IPS-NIHi11 (cell line): ENCODE data around the gene PKN3.
A peak's percentile ranks its signal among the peaks of the same experiment; 100 is the strongest.
"Not testable (repeated sequence)": the region's sequence is repeated elsewhere in the genome, so short reads cannot be mapped to it uniquely, and the experiment has no call there.

Experiments used
- DNase-seq: peaks from one replicate; pipeline ENCODE4 v3.0.0; 2012; ENCODE audit warnings: mixed read lengths, low spot score

Gene PKN3

DNA sequence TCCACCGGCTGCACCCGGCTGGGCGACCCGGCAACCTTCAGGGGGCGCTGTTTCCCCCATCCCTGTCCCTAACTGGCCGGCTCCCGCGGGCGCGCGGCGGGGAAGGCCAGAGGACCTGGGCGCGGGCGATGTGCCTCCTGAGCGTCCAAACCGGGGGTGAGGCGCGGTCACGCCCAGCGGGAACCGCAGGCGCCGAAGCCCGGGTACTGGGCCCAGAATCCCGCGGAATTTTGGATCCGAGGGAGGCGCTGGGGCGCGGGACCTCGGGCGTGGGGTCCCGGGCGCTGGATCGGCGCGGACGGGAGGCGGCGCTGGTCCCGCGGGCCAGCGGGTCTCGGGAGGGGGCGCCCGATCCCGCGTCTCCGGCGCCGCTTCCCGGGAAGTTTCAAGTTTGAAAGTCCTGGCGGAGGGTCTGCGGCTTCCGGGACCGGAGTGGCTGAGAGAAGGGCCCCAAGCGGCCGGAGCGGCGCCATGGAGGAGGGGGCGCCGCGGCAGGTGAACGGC lies at the start of gene PKN3:
Gene PKN3, plus strand, starts transcription at position 59 of the 504 bp plus-strand sequence. Its CDS starts 413 bp downstream, at position 472.
- peak; percentile 98 for DNase-seq

DNA sequence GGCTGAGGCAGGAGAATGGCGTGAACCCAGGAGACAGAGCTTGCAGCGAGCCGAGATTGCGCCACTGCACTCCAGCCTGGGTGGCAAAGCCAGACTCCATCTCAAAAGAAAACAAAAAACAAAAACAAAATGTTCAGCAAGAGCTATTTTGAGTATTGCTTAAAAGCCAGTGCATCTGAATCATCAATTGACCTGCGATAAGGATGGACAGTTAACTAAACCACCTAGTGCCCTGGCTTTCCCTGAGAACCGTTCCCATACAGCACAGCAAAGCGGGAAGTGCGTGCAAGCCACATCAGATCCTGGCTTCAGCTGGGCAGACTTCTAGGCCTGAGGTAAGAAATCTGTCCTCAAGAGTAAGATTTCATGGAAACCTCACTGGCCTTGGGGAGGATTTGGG lies 48.4 kb upstream of the PKN3 start:
- DNase-seq: no peak

DNA sequence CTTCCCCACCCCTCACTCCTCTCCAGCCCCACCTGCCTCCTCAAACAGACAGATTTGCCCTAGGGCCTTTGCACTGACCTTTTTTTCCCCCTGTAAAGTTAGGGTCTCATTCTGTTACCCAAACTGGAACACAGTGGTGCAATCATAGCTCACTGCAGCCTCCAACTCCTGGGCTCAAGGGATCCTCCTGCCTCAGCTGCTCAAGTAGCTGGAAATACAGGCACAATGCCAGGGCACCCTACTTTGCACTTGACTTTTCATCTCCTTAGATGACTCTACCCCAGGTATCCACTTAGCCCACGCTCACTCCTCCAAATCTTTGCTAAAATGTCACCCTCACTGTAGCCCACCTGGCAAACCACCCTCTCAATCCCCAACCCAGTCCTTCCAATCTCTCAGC lies 47.8 kb upstream of the PKN3 start:
- DNase-seq: no peak

DNA sequence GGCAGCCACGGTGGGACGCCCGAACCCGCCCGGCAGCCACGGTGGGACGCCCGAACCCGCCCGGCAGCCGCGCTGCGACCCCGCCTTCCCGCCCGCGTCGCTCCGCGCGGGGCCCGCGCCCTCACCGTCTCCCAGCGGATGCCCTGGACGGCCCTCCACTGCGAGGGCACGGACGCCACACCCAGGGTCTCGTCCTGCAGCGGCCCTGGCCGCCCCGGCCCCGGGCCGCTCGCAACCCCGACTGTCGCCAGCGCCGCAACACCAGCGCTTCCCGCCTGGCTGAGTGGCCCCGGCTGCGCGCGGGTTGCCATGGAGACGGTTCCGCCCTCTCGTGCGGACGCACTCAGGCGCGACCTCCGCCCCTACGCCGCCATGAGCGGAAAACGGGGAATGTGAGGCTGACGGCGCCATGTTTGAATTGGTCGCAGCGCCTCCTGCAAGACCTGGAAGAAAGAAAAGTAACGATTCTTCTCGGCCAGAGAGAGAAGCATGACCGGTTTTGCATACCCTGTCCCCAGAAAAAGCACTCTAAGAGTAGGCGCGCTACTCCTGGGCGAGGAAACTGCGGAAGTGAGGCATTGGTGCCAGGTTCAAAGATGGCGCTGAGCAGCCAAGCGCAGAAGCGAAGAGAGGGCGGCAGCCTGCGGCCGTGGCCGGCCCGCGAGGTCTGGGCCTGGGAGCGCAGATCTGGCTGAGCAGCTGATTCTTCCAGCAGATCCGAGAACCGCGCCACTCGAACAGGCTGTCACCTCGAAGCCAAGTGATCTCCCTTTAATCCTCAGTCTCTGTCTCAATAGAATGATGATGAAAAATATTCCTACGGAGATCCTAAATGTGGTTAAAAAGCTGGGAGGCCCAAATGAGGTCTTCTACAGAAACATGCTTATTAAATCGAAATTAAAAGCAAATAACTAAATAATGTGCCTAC lies 45.6 kb upstream of the PKN3 start, which contains the start of gene DYNC2I2:
Gene DYNC2I2, minus strand, starts transcription at position 432 of the 928 bp plus-strand sequence. Its CDS starts 121 bp downstream, at position 311.
- DNase-seq: peak; percentile 100

DNA sequence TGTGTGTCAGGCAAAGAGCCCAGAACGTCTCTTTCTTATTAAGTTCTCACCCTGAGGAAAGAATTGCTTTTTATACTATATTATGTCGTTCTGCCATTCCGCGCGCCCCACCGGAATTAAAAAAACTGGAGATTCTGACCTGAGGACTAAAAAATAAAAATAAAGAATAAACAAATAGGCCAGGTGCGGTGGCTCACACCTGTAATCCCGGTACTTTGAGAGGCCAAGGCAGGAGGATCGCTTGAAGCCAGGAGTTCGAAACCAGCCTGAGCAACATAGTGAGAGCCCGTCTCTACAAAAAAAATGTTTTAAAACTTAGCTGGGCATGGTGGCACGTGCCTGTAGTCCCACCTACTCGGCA lies 45.0 kb upstream of the PKN3 start:
- no peak for DNase-seq

DNA sequence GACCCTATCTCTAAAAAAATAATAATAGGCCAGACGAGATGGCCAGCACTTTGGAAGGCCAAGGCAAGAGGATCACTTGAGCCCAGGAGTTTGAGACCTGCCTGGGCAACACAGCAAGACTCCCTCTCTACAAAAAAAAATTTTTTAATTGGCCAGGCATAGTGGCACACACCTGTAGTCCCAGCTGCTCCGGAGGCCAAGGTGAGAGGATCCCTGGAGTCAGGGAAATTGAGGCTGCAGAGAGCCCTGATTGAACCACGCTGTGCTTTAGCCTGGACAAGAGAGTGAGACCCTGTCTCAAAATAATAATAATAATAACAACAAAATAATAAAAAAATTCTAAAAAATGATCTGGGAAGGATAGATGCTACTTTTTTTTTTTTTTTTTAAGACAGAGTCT lies 44.5 kb upstream of the PKN3 start:
- DNase-seq: no peak

DNA sequence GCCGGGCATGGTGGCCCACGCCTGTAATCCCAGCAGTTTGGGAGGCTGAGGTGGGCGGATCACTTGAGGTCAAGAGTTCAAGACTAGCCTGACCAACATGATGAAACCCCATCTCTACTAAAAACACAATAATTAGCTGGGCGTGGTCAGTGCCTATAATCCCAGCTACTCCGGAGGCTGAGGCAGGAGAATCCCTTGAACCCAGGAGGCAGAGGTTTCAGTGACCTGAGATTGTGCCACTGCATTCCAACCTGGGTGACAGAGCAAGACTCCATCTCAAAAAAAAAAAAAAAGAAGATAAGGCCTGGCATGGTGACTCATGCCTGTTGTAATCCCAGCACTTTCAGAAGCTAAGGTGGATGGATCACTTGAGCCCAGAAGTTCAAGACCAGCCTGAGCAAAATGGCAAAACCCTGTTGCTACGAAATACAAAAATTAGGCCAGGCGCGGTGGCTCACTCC lies 35.8 kb upstream of the PKN3 start:
- not testable (repeated sequence) for DNase-seq

DNA sequence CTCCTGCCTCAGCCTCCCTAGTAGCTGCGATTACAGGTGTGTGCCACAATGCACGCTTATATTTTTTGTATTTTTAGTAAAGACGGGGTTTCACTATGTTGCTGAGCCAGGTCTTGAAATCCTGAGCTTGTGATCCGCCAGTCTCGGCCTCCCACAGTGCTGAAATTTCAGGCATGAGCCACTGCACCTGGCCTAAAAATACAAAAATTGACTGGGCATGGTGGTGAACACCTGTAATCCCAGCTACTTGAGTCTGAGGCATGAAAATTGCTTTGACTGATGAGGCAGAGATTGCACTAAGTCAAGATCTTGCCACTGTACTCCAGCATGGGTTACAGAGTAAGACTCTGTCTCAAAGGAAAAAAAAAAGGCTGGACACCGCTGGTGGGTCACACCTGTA lies 32.5 kb upstream of the PKN3 start:
- no peak for DNase-seq

DNA sequence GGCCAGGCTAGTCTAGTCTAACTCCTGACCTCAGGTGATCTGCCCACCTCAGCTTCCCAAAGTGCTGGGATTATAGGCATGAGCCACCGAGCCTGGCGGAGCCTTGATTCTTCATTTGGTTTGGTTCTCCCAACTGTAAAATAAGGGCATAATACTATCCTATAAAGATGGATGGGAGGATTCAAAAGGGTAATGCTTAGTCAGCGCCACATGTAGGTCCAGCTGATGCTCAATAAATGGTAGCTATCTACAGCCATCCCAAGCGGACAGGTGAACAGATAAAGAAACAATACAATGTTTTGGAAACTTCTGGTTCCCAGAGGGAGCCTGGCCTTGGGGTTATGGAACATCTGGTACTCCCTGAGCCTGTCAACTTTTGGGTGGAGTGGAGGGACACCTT lies 26.9 kb upstream of the PKN3 start:
- no peak for DNase-seq

DNA sequence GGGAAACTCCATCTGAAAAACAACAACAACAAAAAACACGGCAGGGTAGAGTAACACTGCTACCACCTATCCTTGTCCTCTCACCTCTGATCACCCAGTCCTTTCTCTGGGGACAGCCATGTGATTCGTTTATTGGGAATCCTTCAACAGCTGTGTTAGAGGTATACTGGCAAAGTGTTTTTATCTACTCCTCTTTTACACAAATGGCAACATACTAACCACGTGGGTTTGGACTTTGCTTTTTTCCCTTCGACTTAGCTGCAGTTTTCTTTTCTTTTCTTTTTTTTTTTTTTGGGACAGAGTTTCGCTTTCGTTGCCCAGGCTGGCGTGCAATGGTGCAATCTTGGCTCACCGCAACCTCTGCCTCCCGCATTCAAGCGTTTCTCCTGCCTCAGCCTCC lies 24.5 kb upstream of the PKN3 start:
- DNase-seq: no peak

DNA sequence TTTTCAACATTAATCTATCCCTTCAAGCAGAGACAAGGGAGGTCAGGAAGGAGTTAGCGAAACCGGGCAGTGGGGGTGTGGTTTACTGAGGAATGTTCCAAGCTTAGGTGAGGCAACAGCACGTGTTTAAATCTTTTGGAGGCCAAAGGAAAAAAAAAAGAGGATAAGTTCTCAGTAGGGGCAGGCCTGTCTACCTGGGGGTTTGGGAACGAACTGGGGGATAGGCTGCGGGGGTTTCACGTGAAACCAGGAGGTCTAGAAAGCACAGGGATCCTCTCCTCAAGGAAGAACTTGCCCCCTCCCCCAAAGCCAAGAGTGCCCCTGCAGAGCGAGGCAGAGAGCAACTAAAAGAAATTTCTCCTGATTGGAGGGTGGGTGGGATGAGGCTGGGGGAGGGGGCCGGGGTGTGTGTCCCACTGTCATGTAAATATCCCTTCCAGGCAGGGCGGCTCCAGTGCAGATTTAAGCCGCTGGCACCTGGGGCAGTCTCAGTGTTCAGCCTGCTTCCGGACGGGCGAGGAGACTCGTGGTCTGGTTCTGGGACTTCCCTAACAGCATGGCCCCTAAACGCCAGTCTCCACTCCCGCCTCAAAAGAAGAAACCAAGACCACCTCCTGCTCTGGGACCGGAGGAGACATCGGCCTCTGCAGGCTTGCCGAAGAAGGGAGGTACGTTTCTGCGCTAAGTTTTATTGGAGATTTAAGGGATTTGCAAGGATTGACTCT lies 18.8 kb upstream of the PKN3 start:
- DNase-seq: peak; percentile 88

DNA sequence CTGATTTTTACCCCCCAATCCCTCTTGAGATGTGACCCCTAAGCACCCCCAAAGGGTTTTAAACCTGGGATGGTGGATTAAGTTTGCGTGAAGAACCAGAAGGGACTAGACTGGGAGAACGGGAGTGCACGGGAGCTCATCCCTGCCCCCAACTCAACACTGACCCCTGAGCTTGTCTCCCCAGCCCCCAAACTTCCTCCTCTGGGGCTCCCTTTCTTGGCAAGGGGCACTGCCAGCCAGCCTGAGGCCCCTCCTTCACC lies 18.3 kb upstream of the PKN3 start:
- no peak for DNase-seq

DNA sequence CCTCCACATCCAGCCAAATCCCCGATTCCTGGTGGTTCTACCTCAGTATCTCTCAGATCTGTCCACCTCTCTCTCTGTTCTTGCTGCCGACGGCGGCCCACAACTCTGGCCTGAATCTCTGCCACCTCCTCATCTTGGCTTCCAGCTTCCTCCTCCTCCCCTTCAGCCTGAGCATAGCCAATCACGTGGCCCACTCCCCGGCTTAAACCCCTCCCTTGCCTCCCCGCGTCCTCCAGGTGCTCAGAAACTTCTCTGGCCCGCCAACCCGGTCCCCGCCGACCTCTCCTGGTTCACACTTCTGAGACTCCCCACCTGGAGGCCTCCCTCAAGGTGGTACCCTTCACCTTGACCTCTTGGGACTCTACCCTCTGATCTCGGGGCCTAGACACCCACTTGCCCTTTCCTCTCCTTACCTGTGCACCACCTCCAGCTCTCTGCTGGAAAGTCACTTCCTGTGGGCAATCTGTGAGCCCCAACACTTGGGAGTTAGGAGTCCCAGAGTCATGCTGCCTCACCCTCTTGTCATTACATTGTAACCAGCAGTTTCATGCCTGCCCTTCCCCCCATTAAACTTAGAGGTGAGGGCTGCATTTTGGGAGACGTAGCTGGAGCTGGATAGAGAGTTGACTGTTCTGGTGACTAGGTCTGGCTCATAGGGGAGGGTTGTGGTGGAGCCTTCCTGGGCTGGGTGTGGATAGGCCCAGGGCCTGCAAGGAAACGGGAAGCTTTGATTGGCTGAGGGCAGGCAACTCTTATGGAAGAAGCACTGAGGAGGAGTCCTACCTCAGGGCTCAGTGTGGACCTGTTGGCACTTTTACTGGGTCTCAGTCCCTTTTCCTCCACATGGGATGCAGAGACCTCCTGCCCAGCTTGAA lies 17.7 kb upstream of the PKN3 start:
- peak; percentile 77 for DNase-seq

DNA sequence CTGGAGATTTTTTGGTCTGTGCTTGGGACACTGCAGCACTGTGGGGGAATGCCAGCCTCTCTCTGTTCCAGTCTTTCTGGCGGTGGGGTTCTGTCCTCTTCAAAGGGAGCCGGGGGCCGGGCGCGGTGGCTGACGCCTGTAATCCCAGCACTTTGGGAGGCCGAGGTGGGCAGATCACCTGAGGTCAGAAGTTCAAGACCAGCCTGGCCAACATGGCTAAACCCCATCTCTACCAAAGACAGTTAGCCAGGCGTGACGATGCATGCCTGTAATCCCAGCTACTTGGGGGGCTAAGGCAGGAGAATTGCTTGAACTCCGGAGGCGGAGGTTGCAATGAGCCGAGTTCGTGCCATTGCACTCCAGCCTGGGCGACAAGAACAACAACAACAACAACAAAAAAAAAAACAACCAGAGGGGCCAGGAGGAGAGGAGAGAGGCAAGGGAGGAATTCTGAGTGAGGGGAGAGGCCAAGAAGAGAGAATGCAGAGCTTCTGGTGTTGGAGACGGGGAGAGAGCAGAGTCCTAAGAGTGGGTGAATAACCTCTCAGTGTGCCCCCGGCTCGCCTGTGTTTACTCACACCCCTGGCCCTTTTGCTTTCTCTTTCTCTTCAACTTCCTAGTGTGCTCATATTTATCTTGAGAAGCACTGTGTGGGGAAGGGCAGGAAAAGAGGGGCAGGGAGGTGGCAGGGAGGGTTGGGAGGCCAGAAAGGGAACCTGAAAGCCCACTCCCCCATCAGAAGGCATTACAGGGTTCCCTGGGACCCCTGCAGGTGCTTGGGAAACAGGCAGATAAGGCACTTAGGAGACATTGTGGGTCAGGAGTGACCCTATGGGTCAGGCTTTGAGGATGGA lies 16.4 kb upstream of the PKN3 start:
- DNase-seq: no peak

DNA sequence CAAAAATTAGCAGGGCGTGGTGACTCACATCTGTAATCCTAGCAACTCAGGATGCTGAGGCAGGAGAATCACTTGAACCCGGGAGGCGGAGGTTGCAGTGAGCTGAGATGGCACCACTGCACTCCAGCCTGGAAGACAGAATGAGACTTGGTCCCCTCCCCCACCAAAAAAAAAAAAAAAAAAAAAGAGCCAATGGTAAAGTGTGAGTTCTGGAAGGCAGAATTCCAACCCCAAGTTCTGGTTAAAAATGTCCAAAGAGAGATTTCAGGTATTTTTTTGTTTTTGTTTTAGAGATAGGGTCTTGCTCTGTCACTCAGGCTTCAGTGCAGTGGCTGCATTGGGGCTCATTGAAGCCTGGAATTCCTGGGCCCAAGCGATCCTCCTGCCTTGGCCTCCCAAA lies 14.8 kb upstream of the PKN3 start:
- no peak for DNase-seq

DNA sequence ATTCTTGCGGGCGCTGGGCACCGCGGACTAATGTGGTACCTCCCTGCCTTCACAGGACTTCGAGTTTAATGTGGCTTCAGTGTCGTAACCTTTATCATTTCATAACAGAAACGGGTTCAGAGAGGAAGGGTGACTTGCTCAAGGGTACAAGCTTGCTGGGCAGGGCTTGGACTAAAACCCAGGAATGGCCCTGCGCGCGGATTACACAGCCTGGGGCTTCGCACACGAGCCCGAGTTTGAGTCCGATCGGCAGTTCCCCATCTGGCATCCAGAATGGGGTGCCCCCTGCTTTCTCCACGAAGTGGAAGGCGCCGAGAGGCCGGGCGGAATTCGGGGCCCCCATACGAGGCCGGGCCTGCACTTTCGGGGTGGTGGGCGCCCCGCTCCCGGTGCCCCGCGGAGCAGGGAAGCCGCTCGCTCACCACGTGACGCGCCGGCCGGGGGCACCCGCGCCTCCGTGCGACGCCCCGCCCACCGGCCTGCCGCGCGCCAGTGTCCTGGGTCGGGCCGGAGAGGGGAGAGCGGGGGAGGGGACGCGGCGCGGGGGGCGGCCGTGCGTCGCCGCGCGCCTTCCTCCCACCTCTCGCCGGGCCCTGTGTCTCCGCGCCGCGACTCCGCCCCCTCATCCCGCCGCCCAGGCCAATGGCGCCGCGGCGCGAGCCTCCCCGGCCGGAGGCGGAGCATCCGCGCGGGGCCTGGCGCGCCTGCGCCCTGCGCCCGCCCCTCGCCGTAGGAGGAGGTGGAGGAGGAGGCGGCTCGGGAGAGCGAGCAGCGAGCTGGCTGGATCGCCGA lies 13.6 kb upstream of the PKN3 start, which contains the start of gene SET:
Gene SET, plus strand, starts transcription at position 722 of the 792 bp plus-strand sequence. CDS start 361 bp downstream, outside the sequence.
- peak; percentile 98 for DNase-seq

DNA sequence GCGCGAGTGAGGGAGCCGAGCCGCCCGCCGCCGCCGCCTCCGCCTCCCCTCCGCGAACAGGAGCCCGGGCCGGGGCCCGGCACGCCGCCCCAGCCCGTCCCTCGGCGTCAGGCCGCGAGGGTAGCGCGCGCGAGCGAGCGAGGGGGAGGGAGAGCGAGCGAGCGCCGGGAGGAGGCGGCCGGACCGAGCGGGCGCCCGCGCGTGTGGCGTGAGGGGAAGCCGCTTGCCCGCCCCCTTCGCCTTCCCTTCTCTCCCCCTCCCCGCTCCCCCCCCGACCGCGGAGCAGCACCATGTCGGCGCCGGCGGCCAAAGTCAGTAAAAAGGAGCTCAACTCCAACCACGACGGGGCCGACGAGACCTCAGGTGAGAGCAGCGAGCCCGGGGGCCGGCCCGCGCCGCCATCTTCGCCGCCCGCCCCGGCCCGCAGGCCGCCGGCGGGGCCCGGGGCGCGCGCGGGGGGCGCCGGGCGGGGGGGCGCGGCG lies 13.0 kb upstream of the PKN3 start:
- DNase-seq: peak; percentile 48

DNA sequence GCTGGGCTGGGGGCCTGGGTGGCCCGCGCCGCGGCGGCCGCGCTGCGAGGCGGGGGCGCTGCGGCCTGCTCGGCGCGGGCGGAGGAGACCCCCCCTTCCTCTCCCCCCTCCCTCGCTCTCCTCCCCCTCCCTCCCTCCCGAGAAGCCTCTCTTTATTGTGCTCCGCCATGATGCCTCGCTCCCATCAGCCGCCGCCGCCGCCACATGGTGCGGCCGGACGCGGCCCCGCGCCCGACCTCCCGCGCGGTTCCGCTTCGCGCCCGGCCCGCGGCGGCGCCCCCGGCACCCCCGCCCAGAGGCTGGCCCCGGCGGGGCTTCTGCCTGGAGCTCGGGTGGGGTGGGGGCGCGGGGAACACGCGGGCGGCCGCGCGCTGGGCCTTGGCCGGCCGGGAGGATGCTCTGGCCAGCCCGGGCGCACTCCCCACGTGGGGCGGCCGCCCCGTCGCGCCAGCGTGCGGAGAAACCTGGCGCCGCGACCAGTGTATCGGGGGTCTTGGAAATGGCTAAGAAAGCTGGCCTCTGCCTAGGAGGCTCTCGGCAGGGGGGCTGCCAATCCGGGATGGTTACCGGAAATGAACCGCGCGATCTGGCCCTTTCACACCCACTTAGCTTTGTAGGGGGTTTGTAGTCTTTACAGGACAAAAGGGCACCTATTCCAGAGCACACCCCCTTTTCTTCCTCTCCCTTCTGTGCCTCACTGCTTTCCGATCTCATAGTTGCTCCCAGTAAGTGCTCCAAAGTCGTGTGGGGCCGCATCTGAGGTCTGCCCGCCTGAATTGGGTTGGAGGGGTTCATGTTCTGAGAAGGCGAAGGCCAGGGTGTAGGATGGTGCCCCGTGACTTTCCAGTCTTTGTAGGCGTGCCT lies 12.3 kb upstream of the PKN3 start:
- peak; percentile 76 for DNase-seq

DNA sequence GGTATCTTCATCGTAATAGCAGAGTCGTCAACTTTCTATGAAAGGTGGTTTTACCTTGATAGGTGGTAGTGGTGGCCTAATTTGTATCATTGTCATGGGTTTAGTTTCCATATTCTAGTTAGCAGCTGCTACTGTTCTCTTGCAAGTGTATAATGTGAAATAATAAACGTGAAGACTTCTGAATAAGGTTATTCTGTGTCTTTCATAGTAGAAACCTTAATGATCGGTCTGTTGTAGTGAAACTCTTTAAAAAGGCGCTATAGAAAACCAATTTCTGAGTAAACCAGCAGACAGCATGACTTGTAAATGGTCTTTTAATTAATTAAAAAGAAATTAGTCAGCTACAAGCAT lies 11.6 kb upstream of the PKN3 start:
- DNase-seq: no peak
